GM19239 (cell line): ENCODE results near the gene ELF2.
"Not testable (repeated sequence)": the region's sequence is repeated elsewhere in the genome, so short reads cannot be mapped to it uniquely, and the experiment has no call there.

Experiments used
- DNase-seq: peaks from one replicate; pipeline ENCODE4 v3.0.0; 2011; ENCODE audit warnings: low spot score; ENCODE audit not compliant: insufficient read length
- FAIRE-seq: peaks from 2 replicates; lab custom pipeline; 2011; peaks lifted over from hg19 to GRCh38; lab: Jason Lieb, UNC

The ELF2 gene

DNA sequence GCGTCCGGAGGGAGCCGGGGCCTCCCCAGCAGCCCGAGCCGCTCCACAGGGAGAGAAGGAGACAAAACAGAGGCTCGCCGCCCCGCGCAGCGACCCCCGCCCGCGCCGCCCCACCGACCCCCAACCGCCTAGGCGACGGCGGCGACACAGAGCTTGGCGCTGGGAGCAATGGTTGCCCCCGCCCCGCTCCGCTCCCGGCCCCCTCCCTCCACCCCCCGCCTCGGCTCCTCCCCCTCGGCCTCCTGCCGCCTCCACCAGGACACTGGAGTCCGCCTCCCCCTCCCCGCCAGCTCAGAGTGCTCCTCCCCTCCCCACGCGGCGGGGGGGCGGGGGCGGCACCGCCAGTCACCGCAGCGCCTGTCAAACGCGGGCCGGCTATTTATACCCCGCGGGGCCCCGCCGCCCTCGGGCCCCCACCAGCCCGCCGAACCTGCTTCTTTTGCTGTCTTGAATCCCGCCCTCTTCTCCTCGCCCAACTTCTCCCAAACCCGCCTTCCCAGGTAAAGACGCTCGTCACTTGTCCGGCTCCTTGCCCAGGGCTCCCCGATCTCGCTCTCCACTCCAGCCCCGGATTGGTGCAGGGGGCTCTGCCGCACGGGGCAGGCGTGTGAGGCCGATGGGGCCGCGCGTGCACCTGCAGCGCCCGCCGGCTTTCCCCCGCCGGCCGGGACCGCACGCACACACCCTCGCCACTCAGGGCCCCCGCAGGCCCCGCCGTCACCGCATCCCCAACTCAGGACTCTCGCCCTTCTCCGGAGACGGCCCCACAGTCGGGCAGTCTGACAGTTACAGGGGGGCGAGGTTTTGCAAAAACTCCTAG lies at the start of gene ELF2:
Gene ELF2, minus strand, starts transcription at position 170 of the 820 bp plus-strand sequence. CDS start 39,517 bp downstream, outside the sequence.
- peak; percentile 48 for DNase-seq
- FAIRE-seq: no peak

DNA sequence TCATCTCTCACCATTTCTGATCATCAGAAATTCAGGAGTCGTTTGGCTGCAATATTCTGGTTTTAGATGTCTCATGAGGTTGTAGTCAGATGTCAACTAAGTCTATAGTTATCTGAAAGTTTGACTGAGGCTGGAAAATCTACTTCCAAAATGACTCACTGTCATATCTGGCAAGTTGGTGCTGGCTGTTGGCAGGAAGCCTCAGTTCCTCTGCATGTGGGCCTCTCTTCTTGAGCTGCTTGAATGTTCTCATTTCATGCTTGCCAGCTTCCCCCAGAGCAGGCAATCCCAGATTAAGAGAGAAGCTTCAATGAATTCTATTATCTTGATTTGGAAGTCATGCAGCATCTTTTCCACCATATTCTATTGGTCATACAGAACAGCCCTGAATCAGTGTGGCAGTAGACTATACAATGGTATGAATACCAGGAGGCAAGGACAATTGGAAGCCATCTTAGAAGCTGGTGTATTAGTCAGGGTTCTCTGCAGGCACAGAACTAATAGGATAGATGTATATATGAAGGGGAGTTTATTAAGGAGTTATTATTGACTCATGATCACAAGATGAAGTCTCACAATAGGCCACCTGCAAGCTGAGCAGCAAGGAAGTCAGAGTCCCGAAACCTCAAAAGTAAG lies 46.8 kb upstream of the ELF2 start:
- DNase-seq (no peak), FAIRE-seq (no peak)

DNA sequence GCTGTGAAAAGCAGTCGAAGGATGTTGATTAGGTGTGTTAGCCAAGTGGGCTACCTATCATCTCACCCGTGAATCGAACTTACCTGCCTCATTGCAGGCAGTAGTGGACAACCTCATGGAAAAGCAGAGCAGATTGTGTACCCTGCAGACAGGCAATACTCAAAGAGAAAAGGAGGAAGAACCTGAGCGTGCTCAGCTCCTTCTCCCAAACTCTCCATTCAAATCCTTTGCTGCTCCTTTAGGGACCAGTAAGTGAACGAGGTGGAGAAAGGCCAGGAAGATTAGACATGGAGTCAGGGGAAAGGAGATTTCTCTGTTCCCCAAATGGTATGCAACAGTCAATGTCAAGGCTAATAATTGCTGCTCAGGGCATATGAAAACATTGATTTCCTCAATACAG lies 45.2 kb upstream of the ELF2 start:
- FAIRE-seq (no peak), DNase-seq (no peak)

DNA sequence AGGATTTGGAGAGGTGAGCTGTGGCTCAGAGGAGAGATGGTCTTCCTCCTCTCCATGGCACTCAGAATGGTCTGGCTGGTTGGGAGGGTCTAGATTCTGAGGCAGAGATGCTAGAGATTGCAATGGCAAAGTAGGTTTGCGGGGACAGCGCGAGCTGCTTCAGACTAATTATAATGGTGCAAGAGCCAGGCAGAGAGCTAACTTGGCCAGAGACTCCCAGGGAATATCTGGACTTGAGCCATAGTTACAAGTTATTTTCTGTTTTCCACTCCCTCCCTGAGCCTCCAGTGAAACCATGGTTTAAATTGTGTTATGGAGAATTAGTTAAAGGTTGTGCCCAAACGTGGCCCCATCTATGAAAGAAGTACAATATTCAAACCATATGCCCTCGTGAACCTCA lies 44.7 kb upstream of the ELF2 start:
- FAIRE-seq (no peak), DNase-seq (no peak)

DNA sequence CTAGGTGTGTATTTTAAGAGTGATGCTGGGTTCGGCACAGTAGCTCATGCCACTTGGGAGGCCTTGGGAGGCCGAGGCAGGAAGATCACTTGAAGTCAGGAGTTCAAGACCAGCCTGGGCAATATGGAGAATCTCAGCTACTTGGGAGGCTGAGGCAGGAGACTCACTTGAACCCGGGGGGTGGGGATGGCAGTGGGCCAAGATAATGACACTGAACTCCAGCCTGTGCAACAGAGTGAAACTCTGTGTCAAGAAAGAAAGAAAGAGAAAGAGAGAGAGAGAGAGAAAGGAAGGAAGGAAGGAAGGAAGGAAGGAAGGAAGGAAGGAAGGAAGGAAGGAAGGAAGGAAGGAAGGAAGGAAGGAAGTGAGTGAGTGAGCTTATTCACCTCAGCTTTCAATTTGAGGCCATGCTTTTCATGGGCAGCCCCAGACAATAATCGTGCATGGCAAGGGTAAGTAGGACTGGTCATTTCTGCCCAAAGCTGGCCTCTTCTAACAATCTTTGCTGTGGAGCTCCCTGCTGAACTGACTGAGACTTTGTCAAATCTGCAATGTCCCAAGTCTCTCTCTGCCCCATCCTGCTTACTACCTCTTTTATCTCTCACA lies 42.5 kb upstream of the ELF2 start:
- DNase-seq (no peak), FAIRE-seq (no peak)

DNA sequence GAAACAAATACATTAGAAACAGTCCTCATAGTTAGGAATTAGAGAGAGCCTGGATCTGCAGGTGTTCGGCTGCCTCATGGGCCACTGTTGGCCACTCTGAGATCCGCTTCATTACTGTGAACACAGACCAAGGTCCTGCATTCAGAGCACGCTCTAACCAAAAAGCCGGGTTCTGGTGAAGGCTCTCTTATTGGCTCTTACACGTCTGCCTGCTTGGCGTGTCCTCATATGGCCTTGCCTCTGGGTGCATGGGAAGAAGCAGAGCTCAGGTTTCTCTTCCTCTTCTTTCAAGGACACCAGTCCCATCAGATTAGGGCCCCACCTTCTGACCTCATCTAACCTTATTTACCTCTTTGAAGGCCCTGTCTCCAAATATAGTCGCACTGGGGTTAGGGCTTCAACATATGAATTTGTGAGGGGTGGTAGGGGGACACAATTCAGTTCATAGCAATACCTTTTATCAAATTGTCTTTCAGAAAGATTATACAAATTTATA lies 37.1 kb upstream of the ELF2 start:
- DNase-seq (peak; percentile 41), FAIRE-seq (peak; percentile 93)

- FAIRE-seq, DNase-seq: not testable (repeated sequence)
Measured at GRCh38 chr4:139213633-139214032, 36.6 kb upstream of the ELF2 start.

- DNase-seq (no peak), FAIRE-seq (no peak)
Measured at GRCh38 chr4:139212900-139213299, 35.9 kb upstream of the ELF2 start.

DNA sequence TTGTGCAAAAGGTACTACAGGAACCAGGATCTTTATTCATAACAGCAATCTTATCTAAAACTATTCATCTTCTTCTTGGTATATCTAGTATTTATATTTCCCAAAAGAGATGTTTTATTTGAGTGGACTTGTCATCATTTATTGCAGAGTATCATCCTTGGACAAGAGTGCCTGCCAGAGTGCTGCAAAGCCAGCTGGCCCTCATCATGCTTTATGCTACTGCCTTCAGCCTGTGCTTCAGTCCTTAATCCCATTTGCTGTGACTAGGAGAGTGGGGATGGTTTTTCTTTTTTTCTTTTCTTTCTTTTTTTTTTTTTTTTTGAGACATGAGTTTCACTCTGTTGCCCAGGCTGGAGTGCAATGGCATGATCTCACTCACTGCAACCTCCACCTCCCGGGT lies 33.5 kb upstream of the ELF2 start:
- FAIRE-seq: no peak
- DNase-seq: no peak

GRCh38 chr4:139209470-139210063 lies 32.5 kb upstream of the ELF2 start:
- DNase-seq (no peak), FAIRE-seq (peak; percentile 66)

DNA sequence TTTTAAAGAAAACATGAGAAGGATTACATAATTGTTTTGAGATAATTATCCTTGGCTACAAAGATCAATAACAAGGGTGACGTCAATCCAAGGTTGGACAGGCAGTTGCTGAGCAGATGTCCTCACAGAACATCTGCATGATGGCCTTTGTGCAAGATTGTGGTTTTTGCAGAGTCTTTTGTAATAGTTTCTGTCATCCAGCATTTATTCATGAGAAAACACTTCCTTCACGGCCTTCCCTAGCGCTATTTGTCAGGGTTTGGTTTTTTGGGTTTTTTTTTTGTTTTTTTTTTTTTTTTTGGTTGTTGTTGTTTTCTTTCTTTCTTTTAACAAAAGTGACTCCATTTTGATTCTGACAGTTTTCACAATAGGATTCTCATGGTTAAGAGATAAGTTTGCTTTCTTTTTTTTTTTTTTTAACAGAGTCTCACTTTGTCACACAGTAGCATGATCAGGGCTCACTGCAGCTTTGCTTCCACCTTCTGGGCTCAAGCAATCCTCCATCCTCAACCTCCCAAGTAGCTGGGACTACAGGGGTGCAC lies 31.5 kb upstream of the ELF2 start:
- FAIRE-seq (peak; percentile 73), DNase-seq (no peak)

DNA sequence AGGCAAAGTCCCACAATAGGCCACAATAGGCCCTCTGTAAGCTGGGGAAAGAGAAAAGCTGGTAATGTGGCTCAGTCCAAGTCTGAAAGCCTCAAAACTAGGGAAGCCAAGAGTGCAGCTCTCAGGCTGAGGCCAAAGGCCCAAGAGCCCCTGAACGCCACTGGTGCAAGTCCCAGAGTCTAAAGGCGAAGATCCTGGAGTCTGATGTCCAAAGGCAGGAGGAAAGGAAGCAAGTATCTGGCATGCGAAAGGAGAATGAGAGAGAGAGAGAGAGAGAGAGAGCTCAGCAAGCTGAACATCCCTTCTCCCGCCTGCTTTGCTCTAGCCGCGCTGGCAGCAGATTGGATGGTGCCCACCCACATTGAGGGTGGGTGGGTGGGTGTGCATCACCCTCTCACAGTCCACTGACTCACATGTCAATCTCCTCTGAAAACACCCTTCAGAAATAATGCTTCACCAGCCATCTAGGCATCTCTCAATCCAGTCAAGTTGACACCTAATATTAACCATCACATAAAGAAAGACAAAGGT lies 30.9 kb upstream of the ELF2 start:
- no peak for FAIRE-seq
- no peak for DNase-seq

DNA sequence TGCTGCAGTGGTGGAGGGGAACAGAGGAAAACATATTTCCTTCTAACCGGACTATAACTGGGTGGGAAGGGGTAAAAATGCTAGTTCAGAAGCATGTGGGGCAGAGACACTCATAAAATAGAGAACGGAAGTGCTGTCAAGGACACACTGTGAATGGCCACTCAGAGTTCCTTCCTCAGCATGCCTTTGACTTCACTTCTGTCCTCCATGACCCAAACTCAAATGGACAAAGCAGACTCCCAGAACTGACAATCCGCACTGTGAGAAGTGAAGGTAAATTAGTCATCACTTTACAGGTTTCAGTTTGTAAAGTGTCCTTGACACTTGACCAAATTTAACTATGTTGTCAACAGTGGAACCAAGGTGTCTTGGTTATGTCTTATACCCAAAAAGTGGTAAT lies 30.2 kb upstream of the ELF2 start:
- DNase-seq (no peak), FAIRE-seq (no peak)

DNA sequence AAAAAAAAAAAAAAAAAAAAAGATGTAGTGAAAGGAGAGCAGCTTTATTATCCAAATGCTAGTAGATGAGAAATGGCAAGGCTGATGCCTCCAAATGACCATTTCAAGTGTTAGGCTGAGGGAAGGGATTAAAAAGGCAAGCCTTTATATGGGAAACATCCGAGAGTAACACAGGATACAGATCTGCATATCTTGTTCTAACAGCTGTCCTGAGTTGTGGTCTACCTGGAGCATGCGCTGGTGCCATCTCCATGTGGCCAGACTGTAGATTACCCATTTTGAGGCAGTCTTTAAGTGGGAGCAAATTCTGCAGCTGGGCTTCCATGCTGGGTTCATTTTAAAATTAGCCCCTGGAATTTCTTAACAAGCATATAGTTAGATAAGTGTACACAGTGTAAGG lies 26.0 kb upstream of the ELF2 start:
- DNase-seq (no peak), FAIRE-seq (no peak)

DNA sequence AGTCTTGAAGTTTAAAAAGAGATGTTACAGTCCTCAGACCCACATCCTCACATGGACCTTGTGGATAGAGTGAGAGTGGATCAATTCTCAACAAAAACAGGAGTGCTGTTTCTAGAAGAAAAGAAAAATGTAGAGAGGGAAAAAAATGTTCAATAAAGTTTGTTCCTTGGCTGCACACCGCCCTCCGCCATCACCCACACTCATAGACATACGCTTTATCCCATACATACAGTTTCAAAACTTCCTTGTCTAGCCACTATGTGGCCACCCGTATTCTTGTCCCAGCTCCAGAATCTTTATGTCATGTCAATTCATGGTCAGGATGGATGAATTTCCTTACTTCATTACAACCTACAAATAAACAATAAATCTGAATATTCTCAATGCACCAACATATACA lies 23.5 kb upstream of the ELF2 start:
- no peak for DNase-seq
- FAIRE-seq: no peak

DNA sequence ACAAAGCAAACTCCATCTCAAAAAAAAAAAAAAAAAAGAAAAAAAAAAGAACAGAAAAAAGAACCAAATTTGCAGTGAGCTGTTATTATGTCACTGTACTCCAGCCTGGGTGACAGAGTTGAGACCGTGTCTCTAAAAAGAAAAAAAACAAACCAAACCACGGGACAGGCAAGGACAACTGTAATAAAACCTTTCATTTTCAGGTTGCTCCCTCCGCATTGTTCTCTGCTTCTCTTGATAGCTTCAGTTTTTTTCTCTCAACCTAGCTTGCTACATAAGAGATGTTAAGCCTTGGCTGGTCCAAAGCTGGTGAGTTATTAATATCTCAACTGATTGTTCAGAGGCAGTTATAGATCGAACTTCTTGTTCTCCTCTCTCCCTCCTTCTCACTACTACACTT lies 23.1 kb upstream of the ELF2 start:
- no peak for FAIRE-seq
- no peak for DNase-seq

DNA sequence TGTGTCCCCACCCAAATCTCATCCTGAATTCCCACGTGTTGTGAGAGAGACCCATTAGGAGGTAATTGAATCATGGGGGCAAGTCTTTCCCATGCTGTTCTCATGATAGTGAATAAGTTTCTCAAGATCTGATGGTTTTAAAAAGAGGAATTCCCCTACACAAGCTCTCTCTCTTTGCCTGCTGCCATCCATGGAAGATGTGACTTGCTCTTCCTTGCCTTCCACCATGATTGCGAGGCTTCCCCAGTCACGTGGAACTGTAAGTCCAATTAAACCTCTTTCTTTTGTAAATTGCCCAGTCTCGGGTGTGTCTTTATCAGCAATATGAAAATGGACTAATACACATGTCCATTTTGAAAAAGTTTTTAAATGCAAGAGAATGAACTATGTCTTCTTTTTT lies 20.2 kb upstream of the ELF2 start:
- not testable (repeated sequence) for DNase-seq, FAIRE-seq

DNA sequence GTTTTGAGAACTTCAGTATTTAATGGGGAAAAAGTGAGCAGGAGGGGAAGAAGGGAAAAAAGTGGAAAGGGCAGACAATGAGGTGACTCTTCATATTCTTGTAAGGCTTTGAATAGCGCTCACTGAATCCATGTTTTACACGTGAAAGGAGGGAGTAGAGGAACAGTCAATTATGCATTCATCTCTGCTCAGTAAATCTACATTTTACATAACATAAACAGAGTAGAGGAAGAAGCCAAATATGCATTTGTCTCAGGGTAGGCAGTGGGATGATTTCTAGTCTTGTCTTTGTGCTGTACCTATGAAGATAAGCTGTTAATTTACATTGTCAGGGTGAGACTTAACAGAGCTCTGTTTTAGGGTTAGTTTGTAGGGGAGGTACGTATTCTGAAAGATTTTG lies 19.4 kb upstream of the ELF2 start:
- DNase-seq (no peak), FAIRE-seq (no peak)

- DNase-seq: no peak
- no peak for FAIRE-seq
Measured at GRCh38 chr4:139191373-139191772, 14.4 kb upstream of the ELF2 start.

GRCh38 chr4:139189972-139190371 lies 13.0 kb upstream of the ELF2 start:
- FAIRE-seq (no peak), DNase-seq (no peak)
